ENCODE data around the gene TXNIP. TPM values are rescaled to one million over a fixed set of nuclear protein-coding genes. Genes with fewer than 3 reads are reported as not detected.

The TXNIP gene
- total and polyA plus RNA-seq, 8 donors, result 105 to 491 (median 255) TPM

DNA sequence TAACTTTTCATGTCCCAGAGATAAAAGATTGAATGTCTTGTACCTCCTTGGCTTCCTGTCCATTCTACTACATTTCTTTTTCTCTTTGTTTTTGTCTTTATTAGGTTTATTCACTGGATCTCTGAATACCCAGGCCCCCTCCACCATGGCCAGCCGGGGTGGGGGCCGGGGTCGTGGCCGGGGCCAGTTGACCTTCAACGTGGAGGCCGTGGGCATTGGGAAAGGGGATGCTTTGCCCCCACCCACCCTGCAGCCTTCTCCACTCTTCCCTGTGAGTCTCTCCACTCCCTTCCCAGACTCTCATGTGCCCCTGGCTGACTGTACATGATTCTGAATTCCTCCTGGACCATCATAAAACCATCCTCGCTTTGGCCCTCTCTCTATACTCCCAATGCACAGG, 21.7 kb downstream of the TXNIP start:
- Histone ChIP-seq H3K36me3 (no peaks in the 10 kb centered on the region), H3K27ac (no peak overlapping the region), H3K4me3 (no peak overlapping the region), H3K9me3 (no peaks in the 10 kb centered on the region), H3K4me1 (peaks cover 15 to 18% (median 17%) of the 10 kb centered on the region in 3 donors), H3K27me3 (no peaks in the 10 kb centered on the region)
- intact Hi-C loops (cut with DNase I), result loop anchor here in 2 of 3 donors (2.0 to 5.0 kb wide), 2 partner anchors 34 to 38 kb away; no protein-coding TSS in a partner anchor
- 62 to 77% methylated on average over 7 of the region's 7 CpGs for WGBS, 2 donors
- ATAC-seq (no peak), FAIRE-seq (no peak), DNase-seq (peak in 1 of 6 donors; percentile 4)
- TF ChIP-seq, protein P1, sequence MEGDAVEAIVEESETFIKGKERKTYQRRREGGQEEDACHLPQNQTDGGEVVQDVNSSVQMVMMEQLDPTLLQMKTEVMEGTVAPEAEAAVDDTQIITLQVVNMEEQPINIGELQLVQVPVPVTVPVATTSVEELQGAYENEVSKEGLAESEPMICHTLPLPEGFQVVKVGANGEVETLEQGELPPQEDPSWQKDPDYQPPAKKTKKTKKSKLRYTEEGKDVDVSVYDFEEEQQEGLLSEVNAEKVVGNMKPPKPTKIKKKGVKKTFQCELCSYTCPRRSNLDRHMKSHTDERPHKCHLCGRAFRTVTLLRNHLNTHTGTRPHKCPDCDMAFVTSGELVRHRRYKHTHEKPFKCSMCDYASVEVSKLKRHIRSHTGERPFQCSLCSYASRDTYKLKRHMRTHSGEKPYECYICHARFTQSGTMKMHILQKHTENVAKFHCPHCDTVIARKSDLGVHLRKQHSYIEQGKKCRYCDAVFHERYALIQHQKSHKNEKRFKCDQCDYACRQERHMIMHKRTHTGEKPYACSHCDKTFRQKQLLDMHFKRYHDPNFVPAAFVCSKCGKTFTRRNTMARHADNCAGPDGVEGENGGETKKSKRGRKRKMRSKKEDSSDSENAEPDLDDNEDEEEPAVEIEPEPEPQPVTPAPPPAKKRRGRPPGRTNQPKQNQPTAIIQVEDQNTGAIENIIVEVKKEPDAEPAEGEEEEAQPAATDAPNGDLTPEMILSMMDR (IDR thresholded peaks at IDR 0.05), result no peak

GRCh38 chr1:145972580-145972979, 23.8 kb downstream of the TXNIP start:
- 64 to 65% methylated on average over 7 of the region's 7 CpGs for WGBS, 2 donors
- Histone ChIP-seq H3K27ac (no peak overlapping the region), H3K4me3 (no peak overlapping the region), H3K9me3 (no peaks in the 10 kb centered on the region), H3K27me3 (no peaks in the 10 kb centered on the region), H3K4me1 (peaks cover 0 to 1% (median under 1%) of the 10 kb centered on the region in 3 donors), H3K36me3 (no peaks in the 10 kb centered on the region)
- DNase-seq (no peak), ATAC-seq (no peak), FAIRE-seq (no peak)
- TF ChIP-seq, protein P1 (IDR thresholded peaks at IDR 0.05), result no peak
- intact Hi-C loops (cut with DNase I), result no loop called here

GRCh38 chr1:145967288-145967687, 29.1 kb downstream of the TXNIP start:
- H3K27me3 ChIP-seq, result no peaks in the 10 kb centered on the region
- ATAC-seq (no peak), FAIRE-seq (no peak), DNase-seq (no peak)
- H3K27ac ChIP-seq, result no peak overlapping the region
- WGBS, 2 donors, result 94 to 95% methylated on average over 2 of the region's 2 CpGs
- no peaks in the 10 kb centered on the region for H3K36me3 ChIP-seq
- intact Hi-C loops (cut with DNase I), result no loop called here
- TF ChIP-seq, protein P1 (IDR thresholded peaks at IDR 0.05), result no peak
- H3K4me1 ChIP-seq, result peaks cover 0 to 16% (median 5%) of the 10 kb centered on the region in 3 donors
- no peaks in the 10 kb centered on the region for H3K9me3 ChIP-seq
- no peak overlapping the region for H3K4me3 ChIP-seq

DNA sequence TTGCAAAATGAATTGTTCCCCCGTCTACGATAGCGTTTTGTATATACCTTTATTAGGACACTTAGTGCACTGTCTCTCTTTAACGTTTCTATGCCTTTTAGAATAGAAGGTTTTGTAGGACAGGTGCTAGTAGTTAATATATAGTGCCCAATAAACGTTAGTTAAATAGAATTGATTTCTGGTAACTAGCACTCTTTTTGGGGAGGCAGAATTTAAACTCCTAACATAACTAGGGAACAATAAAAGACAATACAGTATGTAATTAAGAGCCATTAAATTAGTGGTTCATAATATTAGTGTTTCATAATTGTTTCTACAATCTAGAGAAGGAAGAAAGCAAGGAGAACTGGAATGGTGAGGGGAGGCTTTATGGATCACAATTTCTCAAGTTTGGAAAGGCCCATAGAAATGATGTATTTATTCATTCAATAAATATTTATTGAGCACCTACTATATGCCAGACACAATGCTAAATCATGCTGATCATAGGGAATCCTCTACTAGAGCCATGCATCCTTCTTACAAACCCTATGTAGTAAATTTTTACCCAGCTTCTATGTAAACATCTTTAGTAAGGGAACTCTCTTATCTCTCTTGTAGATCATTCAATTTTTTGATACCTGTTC, 31.1 kb downstream of the TXNIP start:
- Histone ChIP-seq H3K27ac (peak overlapping the region in 3 of 4 donors; percentile 64 to 84 (median 84)), H3K4me1 (peaks cover 7 to 26% (median 10%) of the 10 kb centered on the region in 3 donors), H3K4me3 (peak overlapping the region; percentile 24 to 46 (median 36)), H3K9me3 (no peaks in the 10 kb centered on the region), H3K27me3 (no peaks in the 10 kb centered on the region), H3K36me3 (no peaks in the 10 kb centered on the region)
- no peak for FAIRE-seq
- TF ChIP-seq, protein P1 (IDR thresholded peaks at IDR 0.05), result no peak
- WGBS, 2 donors, result 0 to 1% methylated on average over 5 of the region's 5 CpGs
- no peak for DNase-seq
- ATAC-seq, result no peak
- intact Hi-C loops (cut with DNase I), result no loop called here
